GM15510 (cell line): ENCODE data around the gene MDFI.

Source experiments
- POLR2A ChIP-seq: IDR thresholded peaks from 3 replicates; pipeline ENCODE4 v1.6.1; 2011; ENCODE audit warnings: borderline replicate concordance; ENCODE audit not compliant: insufficient read length; ENCODE audit errors: extremely low read depth

Gene MDFI

GRCh38 chr6:41658636-41659035 is 20.4 kb downstream of the MDFI start:
- no peak for TF ChIP-seq POLR2A

GRCh38 chr6:41659935-41660334 is 21.7 kb downstream of the MDFI start:
- TF ChIP-seq POLR2A: no peak

- TF ChIP-seq POLR2A: no peak
Measured at GRCh38 chr6:41663568-41663967, 25.3 kb downstream of the MDFI start.

DNA sequence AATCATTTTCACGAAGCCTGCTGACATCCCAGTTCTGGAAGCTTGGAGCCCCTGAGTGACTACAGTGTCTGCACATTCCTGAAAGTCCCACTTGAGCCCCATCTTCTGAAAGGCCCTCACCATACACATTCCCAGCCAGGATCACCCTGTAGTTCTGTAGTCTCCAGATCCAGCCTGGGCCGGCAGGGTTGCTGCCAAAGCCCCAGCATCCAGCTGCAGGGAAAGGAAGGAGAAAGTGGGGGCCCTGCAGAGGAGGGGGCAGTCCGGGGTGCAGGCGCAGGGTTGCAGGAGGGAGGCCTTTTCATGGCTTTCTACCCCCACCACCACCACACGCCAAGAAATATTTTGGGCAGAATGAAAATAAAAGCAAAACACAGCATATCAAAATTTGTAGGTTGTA is 26.0 kb downstream of the MDFI start:
- no peak for TF ChIP-seq POLR2A

DNA sequence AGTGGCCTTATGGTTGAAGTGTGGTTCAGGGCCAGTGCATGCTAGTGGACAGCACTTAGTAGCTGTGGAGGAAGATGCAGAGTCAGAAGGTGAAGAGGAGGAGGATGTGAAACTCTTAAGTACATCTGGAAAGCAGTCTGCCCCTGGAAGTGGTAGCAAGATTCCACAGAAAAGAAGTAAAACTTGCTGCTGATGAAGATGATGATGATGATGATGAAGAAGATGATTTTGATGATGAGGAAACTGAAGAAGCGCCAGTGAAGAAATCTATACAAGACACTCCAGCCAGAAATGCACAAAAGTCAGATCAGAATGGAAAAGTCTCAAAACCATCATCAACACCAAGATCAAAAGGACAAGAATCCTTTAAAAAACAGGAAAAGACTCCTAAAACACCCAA is 28.9 kb downstream of the MDFI start:
- TF ChIP-seq POLR2A: no peak

GRCh38 chr6:41668968-41669367 is 30.7 kb downstream of the MDFI start:
- TF ChIP-seq POLR2A: no peak

GRCh38 chr6:41670703-41671360 is 32.6 kb downstream of the MDFI start:
- no peak for TF ChIP-seq POLR2A

GRCh38 chr6:41671376-41671775 is 33.1 kb downstream of the MDFI start:
- TF ChIP-seq POLR2A: no peak

GRCh38 chr6:41672016-41672415 is 33.7 kb downstream of the MDFI start:
- no peak for TF ChIP-seq POLR2A

DNA sequence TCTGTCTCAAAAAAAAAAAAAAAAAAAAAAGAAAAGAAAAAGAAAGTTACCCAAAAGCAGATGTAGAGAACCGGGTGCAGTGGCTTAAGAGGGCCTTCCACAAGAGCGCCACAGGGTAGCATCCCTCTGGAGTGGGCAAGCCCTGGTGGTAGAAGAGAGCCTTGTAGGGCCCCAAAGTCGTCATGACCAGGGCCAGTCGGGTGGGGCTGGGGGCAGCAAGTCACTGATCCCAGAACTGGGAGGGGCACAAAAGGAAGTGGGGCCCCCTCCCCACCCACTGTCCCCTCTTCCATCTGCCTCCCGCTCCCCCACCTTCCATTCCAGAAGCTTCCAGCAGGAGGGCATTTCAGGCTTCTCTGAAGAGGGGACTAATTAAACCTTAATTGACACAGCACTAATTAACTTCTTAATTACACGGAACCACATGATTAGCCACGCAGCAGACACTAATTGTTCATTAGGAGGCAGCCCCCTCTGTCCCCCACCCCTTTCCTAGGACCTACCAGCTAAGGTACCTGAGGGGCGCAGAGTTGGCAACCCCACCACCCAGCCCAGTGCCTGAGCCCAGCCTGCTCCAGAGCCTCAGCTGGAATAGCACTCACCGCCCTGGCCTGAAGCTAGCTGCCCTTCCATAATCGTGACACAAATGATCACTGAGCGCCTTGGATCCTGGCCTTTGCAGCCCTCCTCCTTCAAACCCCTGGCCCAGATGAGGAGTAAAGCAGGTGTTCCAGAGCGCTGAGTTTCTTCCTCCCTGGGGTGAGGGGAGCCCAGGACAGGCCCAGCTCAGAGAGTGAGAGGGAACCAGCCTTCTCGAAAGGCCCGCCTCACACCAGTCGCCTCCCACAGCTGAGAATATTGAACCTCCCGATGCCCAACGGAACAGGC is 34.8 kb downstream of the MDFI start:
- TF ChIP-seq POLR2A: no peak

DNA sequence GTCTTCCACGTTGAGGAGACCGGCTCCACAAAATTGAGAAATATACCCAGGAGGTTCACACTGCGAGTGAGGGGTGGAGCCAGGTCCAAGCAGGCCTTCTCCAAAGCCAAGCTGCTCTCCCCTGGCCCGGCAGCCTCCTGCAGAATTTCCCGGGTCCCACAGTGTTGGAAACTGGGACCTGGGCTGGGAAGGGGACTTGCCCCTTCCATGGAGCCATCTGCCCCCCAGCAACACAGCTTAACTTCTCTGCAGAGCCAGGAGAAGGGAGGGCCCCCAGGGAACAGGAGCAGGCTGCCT is 35.4 kb downstream of the MDFI start:
- TF ChIP-seq POLR2A: no peak

DNA sequence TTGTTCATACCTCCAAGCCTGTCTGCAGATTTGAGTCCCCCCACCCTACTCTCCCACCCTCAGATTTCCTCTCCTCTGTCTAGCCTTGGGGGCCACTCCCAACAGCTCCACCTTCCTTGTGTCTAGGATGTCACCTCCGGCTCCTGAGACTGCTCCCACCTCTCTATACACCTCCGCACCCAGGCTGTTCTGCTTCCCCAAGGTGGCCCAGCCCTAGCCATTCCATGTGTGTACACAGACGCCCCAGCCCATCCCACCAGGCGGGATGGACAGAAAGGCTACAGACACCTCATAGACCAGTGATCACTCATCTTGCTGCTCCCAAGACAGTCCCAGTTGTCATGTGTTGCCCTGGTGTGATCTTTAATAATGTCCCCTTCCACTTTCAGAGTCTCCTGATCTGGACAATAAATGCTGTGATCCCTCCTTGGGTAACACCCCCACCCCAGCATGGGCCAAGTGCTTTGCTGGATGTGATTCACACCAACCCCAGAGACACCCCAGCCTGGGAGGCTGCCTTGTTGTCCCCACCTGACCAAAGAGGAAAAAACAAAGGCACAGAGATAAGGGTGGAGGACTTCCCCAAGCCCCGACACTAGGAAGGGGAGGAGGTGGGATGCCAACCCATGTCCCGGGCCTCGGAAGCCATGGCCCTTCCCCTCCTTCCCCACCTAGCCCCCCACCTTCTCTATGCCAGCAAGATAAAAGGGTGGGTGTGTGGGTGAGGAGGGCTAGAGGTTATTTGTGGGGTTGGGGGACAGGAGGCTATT is 36.1 kb downstream of the MDFI start:
- TF ChIP-seq POLR2A: no peak

- no peak for TF ChIP-seq POLR2A
Measured at GRCh38 chr6:41675176-41675775, 37.0 kb downstream of the MDFI start.

DNA sequence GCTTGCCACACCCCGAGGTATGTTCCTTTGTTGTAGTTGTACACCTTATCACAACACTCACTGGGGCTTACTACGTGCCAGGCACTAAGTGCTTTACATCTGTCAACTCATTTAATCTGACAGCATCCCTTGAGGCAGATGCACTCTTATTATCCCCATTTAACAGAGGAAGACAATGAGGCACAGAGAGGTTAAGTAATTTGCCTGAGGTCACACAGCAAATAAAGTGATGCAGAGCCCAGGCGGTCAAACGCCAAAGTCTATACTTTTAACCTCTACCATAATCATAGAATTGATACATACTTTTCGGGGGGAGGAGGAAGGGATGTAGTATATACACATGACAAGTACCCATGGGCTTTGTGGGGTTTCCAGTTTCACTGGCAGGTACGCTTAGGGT is 37.7 kb downstream of the MDFI start:
- no peak for TF ChIP-seq POLR2A

DNA sequence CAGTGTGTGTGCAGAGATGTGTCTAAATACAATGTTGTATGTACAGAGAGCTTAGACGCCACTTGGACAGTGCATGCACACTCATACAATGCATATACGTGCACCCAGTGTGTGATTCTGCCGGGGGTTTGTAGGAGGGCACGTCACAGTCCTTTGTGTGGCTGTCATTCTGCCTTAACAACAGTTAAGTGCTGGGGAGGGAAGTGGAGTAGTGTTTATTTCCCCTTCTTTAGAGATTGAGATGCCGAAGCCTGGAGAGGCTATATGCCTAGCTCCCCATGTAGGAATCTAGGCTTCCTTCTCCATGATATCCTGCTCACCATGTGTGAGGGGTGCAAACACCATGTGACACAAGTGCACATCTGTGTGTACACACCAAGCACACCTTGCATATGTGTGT is 38.2 kb downstream of the MDFI start:
- TF ChIP-seq POLR2A: no peak
